ENCODE data around the gene IRX4. TPM values are rescaled to one million over a fixed set of nuclear protein-coding genes. Genes with fewer than 3 reads are reported as not detected.

IRX4 gene
- total RNA-seq, 1 donor from 2014 or later = 0.68 TPM

DNA sequence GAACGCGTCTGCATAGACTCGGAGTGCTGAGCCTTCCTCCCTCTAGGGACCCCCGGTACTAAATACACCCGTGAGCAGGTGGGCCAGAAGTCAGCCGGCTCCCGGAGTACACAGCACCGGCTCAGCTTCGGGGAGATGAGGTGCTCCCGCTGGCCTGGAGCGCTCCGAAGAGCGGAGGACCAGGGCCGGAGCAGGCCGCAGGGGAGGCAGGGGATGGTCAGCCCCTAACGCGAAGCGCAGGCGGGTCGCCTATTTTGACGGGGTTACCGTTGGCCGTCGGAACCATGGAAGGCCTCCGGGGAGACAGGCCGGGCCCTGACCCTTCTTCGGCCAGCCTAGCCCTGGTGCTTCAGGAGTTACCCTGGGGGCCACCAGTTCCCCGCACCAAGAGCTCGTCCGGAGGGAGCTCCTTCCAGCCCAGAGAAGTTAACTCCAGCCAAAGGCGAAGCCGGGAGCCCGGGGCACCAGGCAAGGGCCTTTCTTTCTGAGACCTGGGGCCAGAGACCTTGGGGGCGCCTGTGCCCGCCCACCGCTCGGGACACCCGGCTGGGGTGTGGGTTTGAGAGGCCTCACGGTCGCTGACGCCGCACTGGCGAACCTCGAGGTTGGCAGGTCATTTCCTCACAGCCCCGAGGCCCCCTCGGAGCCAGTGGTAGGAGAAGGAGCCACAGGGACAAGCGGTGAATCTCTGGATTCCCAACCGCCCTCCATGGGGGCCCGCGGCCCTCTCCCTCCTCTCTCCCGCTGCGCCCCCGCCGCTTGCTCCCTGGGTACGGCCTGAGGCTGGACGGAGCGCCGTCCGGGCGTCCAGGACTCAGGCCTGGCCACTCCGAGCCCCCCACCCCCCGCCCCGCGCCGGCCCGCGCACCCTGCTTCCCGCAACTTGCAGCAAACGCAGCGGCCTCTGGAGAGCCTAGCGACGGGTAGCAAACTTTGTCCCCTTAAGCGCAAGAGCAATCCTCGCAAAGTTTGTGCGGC lies 3.4 kb upstream of the IRX4 start:
- peaks cover 2% of the 10 kb centered on the region for H3K4me1 Mint-ChIP-seq (ENCODE audit: low read depth, unreplicated experiment)
- H3K9ac ChIP-seq (ENCODE audit: low read length) = no peak overlapping the region
- peaks cover 47% of the 10 kb centered on the region for H3K27me3 Mint-ChIP-seq (ENCODE audit: low read depth, unreplicated experiment)
- H3K4me1 ChIP-seq (ENCODE audit: insufficient read depth, low read length) = peaks cover 4% of the 10 kb centered on the region
- DNase-seq (ENCODE audit: low read depth) (no peak), FAIRE-seq (no peak)
- no peak overlapping the region for H3K27ac Mint-ChIP-seq (ENCODE audit: unreplicated experiment)
- no peak overlapping the region for H3K27ac ChIP-seq (ENCODE audit: low read depth, low read length)
- H3K9me3 ChIP-seq (ENCODE audit: insufficient read depth, low read depth, low read length) = no peaks in the 10 kb centered on the region
- H3K36me3 Mint-ChIP-seq (ENCODE audit: low read depth, unreplicated experiment) = peaks cover 1% of the 10 kb centered on the region
- no peaks in the 10 kb centered on the region for H4K20me1 ChIP-seq (ENCODE audit: insufficient read depth, low read length)
- TF ChIP-seq, protein P1, sequence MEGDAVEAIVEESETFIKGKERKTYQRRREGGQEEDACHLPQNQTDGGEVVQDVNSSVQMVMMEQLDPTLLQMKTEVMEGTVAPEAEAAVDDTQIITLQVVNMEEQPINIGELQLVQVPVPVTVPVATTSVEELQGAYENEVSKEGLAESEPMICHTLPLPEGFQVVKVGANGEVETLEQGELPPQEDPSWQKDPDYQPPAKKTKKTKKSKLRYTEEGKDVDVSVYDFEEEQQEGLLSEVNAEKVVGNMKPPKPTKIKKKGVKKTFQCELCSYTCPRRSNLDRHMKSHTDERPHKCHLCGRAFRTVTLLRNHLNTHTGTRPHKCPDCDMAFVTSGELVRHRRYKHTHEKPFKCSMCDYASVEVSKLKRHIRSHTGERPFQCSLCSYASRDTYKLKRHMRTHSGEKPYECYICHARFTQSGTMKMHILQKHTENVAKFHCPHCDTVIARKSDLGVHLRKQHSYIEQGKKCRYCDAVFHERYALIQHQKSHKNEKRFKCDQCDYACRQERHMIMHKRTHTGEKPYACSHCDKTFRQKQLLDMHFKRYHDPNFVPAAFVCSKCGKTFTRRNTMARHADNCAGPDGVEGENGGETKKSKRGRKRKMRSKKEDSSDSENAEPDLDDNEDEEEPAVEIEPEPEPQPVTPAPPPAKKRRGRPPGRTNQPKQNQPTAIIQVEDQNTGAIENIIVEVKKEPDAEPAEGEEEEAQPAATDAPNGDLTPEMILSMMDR (IDR thresholded peaks at IDR 0.05; ENCODE audit: insufficient read depth, low read depth, low read length) = no peak
- TF ChIP-seq EZH2 (IDR thresholded peaks at IDR 0.05; ENCODE audit: insufficient read depth, low read length) = peak; percentile 38
- no peaks in the 10 kb centered on the region for H3K79me2 ChIP-seq (ENCODE audit: insufficient read depth, low read length)
- H3K4me3 ChIP-seq (ENCODE audit: insufficient read depth, low read depth, low read length) = no peak overlapping the region
- peak overlapping the region; percentile 50 for H3K4me3 Mint-ChIP-seq (ENCODE audit: unreplicated experiment)
- H3K36me3 ChIP-seq (ENCODE audit: insufficient read depth, low read length) = no peaks in the 10 kb centered on the region
- H3K9me3 Mint-ChIP-seq (ENCODE audit: unreplicated experiment) = peaks cover 8% of the 10 kb centered on the region
- no peak overlapping the region for H2AFZ ChIP-seq (ENCODE audit: low read depth, low read length)
- H3K4me2 ChIP-seq (ENCODE audit: low read length) = no peak overlapping the region
- peaks cover 48% of the 10 kb centered on the region for H3K27me3 ChIP-seq (ENCODE audit: insufficient read depth, low read length)

DNA sequence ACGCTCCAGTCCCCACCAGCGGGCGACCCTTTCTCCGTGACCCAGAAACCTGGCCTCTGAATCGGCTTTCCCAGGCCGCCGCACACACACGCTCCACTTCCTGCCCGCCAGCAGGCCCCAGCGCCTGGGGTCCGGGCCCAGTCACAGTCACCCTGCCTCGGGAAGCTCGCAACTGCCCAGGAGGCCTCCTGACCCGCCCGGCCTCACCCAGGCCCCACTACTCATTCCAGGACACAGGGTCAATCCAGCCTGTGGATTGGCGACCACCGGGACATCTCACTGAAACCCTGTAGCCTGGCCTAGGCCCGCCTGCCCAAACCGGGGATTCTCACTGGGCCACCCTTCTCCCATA lies 2.7 kb upstream of the IRX4 start:
- H3K36me3 ChIP-seq (ENCODE audit: insufficient read depth, low read length) = no peaks in the 10 kb centered on the region
- H3K27me3 ChIP-seq (ENCODE audit: insufficient read depth, low read length) = peaks cover 52% of the 10 kb centered on the region
- H3K4me2 ChIP-seq (ENCODE audit: low read length) = no peak overlapping the region
- peaks cover 46% of the 10 kb centered on the region for H3K27me3 Mint-ChIP-seq (ENCODE audit: low read depth, unreplicated experiment)
- TF ChIP-seq EZH2 (IDR thresholded peaks at IDR 0.05; ENCODE audit: insufficient read depth, low read length) = no peak
- TF ChIP-seq, protein P1 (IDR thresholded peaks at IDR 0.05; ENCODE audit: insufficient read depth, low read depth, low read length) = no peak
- no peak overlapping the region for H2AFZ ChIP-seq (ENCODE audit: low read depth, low read length)
- H4K20me1 ChIP-seq (ENCODE audit: insufficient read depth, low read length) = no peaks in the 10 kb centered on the region
- no peak overlapping the region for H3K27ac Mint-ChIP-seq (ENCODE audit: unreplicated experiment)
- H3K79me2 ChIP-seq (ENCODE audit: insufficient read depth, low read length) = no peaks in the 10 kb centered on the region
- H3K4me3 Mint-ChIP-seq (ENCODE audit: unreplicated experiment) = peak overlapping the region; percentile 50
- no peaks in the 10 kb centered on the region for H3K9me3 ChIP-seq (ENCODE audit: insufficient read depth, low read depth, low read length)
- H3K36me3 Mint-ChIP-seq (ENCODE audit: low read depth, unreplicated experiment) = peaks cover 1% of the 10 kb centered on the region
- FAIRE-seq (no peak), DNase-seq (ENCODE audit: low read depth) (no peak)
- no peak overlapping the region for H3K9ac ChIP-seq (ENCODE audit: low read length)
- no peak overlapping the region for H3K27ac ChIP-seq (ENCODE audit: low read depth, low read length)
- H3K4me3 ChIP-seq (ENCODE audit: insufficient read depth, low read depth, low read length) = no peak overlapping the region
- H3K9me3 Mint-ChIP-seq (ENCODE audit: unreplicated experiment) = peaks cover 8% of the 10 kb centered on the region
- H3K4me1 ChIP-seq (ENCODE audit: insufficient read depth, low read length) = peaks cover 4% of the 10 kb centered on the region
- H3K4me1 Mint-ChIP-seq (ENCODE audit: low read depth, unreplicated experiment) = peaks cover 2% of the 10 kb centered on the region
